ENCODE measurements around the gene ARL6IP4.
"Not testable (repeated sequence)": the region's sequence is repeated elsewhere in the genome, so short reads cannot be mapped to it uniquely, and the experiment has no call there.

GRCh38 chr12:122941351-122941750 lies 39.1 kb upstream of the ARL6IP4 start:
- not testable (repeated sequence) for TF ChIP-seq CTCF, POLR2A (IDR thresholded peaks at IDR 0.05)
